ENCODE data around the gene ZDHHC21.

The ZDHHC21 gene

GRCh38 chr9:14616188-14616982 lies 76.8 kb downstream of the ZDHHC21 start:
- peak; percentile 88 for DNase-seq (ENCODE audit: low read depth)
- H3K4me3 ChIP-seq (ENCODE audit: low read depth, low read length): no peak overlapping the region
- peak; percentile 73 for TF ChIP-seq CTCF (conservative IDR thresholded peaks at IDR 0.05; ENCODE audit: low read depth, low read length)

DNA sequence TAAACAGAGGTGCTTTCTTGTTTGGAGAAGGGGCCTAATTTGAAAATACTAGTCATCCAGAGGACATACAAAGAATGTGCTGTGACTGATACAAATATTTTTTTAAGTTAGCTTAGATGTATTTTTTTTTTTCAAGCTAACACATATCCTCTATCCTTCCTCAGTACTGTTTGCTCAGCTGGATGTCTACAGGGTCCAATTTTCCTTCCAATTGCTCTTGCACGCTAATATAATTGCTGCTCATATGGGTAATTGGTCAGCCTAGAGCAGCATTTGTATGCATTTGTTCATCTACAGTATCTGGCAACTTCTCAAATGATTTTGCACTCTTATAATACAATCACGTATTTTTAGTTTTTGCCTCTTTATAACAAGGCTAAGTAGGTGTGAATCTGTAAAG lies 84.7 kb downstream of the ZDHHC21 start:
- DNase-seq (ENCODE audit: low read depth): no peak
- no peak for TF ChIP-seq CTCF (conservative IDR thresholded peaks at IDR 0.05; ENCODE audit: low read depth, low read length)
- H3K4me3 ChIP-seq (ENCODE audit: low read depth, low read length): no peak overlapping the region

GRCh38 chr9:14597171-14597799 lies 95.9 kb downstream of the ZDHHC21 start:
- no peak for DNase-seq (ENCODE audit: low read depth)
- no peak for TF ChIP-seq CTCF (conservative IDR thresholded peaks at IDR 0.05; ENCODE audit: low read depth, low read length)

GRCh38 chr9:14593406-14593805 lies 99.8 kb downstream of the ZDHHC21 start:
- no peak for DNase-seq (ENCODE audit: low read depth)
- no peak overlapping the region for H3K4me3 ChIP-seq (ENCODE audit: low read depth, low read length)
- TF ChIP-seq CTCF (conservative IDR thresholded peaks at IDR 0.05; ENCODE audit: low read depth, low read length): no peak

More at GRCh38 chr9:14597171-14597799, 95.9 kb downstream of the ZDHHC21 start:
- H3K4me3 ChIP-seq (ENCODE audit: low read depth, low read length): no peak overlapping the region

DNA sequence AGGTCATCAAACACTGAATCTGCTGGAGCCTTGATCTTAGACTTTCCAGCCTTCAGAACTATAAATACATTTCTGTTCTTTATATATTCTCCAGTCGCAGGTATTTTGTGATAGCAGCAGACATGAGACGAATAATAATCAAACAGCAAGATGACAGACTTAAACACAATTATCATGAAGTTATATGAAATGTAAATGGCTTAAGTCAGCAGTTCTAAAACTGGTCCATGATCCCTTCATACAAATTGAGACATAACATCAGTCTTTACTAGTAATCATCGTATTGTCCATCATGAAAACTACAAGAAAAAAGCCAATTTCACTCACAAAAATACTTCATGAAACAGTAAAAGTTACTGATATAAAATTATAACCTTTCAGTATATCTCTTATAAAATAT lies 101.8 kb downstream of the ZDHHC21 start:
- no peak for TF ChIP-seq CTCF (conservative IDR thresholded peaks at IDR 0.05; ENCODE audit: low read depth, low read length)
- H3K4me3 ChIP-seq (ENCODE audit: low read depth, low read length): no peak overlapping the region
- no peak for DNase-seq (ENCODE audit: low read depth)

DNA sequence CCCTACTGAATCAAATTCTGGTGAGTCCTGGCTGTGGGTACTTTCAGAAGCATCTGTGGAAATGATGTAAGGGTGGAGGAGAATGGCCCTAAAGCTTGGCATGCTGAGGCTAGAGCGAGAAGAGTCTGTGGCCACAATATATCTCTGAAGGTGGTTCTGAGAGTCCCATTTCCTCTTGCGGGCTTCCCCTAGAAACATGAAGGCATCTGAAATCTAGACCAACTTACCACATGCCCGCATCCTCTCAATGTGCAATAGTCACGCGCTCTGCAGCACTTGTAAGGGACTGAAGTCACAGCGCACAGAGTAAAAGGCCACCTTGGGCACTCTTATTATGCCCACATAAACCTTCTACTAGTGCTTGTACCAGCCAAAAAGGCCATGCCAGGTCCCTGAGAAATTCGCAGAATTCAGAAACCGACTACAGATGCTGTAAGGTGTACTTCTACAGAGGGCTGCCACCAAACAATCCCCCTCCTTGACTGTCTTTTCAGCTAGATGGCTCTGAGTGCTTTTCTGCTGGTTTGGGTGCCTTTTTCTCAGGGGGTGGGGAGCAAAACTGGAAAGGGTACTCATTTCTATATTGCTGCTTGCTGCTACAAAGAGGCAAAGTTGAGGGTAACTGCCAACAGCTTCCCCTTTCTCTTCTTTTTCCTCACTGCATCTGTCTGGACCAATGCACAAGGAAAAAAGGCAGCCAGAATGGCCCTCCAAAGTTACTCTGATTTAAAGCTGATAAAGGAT lies 107.3 kb downstream of the ZDHHC21 start:
- TF ChIP-seq CTCF (conservative IDR thresholded peaks at IDR 0.05; ENCODE audit: low read depth, low read length): no peak
- no peak overlapping the region for H3K4me3 ChIP-seq (ENCODE audit: low read depth, low read length)
- no peak for DNase-seq (ENCODE audit: low read depth)
